ENCODE results near the gene PTGIS.
"Not testable (repeated sequence)": the region's sequence is repeated elsewhere in the genome, so short reads cannot be mapped to it uniquely, and the experiment has no call there.

PTGIS gene

GRCh38 chr20:49567421-49568277 is at the start of gene PTGIS:
PTGIS (minus strand) TSS chr20:49568137; CDS start chr20:49568116, 21 bp downstream.
- no peak for DNase-seq

GRCh38 chr20:49617394-49617793 is 49.5 kb upstream of the PTGIS start:
- DNase-seq: not testable (repeated sequence)

DNA sequence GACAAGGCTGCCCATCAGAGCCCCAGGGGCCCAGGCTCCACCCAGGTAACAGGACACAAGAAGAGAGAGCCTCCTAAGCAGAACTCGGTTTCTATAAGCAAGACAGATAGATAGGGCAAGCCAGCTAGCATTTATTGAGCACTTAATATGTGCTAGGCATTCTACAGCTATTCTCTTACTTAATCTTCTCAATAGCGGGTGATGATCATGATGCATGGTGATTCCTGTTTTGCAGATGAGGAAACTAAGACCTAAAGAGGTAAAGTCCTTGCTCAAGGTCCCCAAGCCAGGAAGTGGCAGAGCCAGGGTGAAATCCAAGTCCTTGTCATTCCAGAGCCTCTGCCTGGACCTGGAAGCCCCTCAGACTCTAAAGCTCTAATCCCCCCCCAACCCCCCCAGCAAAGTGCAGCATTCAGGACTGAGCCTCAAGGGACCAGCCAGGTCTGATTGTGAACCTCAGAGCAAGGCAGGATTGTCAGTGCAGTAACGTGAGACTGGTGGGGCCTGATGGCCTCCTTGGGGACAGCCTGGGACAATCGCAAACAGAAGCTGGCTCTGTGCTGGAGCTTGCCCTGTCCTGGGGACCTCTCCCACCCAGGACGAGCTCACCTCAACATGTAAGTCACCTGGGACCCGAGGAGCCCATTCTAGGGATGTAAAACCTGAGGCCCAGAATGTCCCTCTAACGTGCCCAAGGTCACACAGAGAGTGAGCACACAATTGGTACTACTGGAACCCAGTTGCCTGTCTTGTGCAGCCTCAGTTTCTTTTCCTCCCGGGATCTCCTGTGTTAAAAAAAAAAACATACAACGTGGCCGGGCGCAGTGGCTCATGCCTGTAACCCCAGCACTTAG is 48.4 kb upstream of the PTGIS start:
- no peak for DNase-seq

DNA sequence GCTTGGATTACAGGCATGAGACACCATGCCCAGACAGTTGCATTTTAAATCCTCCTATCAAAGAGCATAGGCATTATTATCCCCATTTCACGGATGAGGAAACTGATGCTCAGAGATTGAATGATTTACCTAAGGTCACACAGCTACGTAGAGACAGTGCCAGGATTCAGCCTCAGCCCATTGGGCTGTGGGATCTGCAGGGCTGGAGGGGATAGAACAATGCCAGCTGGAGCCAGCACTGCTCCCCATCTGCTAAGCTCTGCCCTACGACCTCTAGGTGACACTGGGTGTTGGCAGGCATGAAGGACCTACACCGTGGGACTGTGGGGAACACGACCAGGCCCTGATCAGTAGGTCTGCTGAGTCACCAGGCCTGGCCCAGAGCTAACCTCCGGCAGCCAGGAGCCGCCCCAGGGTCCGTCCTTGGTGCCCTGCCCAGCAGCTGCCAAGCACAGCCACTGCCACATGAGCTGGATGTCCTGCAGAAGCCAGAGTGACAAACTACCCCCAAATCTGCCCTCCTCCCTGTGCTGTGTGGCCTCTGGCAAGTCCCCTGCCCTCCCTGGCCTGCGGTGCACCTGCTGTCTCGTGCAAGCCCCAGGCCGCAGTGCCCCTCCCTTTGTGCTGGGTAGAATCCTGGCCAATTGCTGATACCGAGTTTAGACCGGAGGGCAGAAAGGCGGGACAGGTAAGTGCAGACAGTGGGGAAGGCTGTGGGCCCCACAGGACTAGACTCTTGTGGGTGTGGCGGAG is 47.6 kb upstream of the PTGIS start:
- peak; percentile 70 for DNase-seq

DNA sequence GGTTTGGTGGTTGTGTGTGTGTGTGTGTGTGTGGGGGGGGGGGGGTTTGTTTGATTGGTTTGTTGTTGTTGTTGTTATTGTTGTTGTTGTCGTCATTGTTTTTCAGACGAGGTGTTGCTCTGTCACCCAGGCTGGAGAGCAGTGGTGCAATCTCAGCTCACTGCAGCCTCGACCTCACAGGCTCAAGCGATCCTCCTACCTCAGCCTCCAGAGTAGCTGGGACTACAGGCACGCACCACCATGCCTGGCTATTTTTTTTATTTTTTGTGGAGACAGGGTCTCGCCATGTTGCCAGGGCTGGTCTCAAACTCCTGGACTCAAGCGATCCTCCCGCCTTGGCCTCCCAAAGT is 47.1 kb upstream of the PTGIS start:
- not testable (repeated sequence) for DNase-seq

DNA sequence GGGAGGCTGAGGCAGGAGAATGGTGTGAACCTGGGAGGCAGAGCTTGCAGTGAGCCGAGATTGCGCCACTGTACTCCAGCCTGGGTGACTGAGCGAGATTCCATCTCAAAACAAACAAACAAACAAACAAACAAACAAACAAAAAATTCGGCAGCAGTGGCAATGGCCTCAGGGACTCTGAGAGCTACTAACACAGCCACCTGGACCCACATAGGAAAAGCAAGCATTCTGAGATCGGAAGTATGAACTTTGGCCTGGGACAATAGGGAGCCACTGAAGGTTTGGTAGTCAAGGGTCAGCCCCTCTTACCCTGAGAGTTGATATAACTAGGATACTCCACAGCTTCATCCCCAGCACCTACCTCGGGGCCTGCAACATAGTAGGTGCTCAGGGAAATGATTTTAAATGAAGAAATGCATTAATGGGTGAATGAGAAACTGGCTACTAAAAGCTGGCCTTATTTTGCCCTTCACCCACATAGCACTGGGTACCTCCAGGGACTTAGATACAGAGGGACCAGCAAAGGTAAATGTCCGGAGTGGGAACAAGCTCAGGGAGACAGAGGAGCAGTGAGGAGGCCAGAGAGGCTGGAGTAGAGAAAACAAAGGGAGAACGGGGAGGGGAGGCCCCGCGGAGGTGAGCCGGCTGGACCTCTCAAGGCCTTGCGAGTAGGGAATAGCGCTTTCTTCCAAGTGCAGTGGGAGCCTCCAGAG is 46.6 kb upstream of the PTGIS start:
- DNase-seq: no peak

DNA sequence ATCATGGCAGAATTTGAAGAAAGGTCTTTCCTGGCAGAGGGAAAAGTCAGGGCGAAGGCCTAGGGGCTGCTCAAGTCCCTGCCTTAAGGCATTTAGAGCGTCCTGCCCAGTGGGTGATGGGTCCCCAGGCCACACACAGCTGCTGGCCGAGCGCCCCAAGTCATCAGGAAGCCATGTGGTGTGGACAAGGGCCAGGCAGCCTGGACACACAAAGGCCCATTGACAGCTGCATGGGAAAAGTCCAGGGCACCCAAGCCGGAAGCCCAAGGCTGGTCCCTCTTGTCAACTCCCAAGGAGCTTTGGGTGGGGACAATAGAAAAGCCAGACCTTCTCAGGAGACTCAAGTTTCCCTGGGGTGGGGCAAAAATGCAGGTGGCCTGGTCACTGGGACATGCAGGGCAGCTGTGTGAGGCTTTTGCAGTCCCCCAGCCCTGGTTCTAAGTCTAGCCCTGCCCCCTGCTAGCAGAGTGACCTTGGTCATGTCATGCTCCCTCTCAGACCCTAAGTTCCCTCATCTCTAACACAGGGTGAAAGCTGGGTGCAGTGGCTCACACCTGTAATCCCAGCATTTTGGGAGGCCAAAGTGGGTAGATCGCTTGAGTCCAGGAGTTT is 44.3 kb upstream of the PTGIS start:
- DNase-seq: no peak

- DNase-seq: not testable (repeated sequence)
Observed at GRCh38 chr20:49611539-49612126, 43.7 kb upstream of the PTGIS start.

- peak; percentile 79 for DNase-seq
Observed at GRCh38 chr20:49610691-49611538, 43.0 kb upstream of the PTGIS start.

- DNase-seq: peak; percentile 80
Observed at GRCh38 chr20:49608752-49609670, 41.1 kb upstream of the PTGIS start.

- DNase-seq: no peak
Observed at GRCh38 chr20:49607568-49607967, 39.6 kb upstream of the PTGIS start.

GRCh38 chr20:49603209-49603627 is 35.3 kb upstream of the PTGIS start:
- DNase-seq: peak; percentile 47

DNA sequence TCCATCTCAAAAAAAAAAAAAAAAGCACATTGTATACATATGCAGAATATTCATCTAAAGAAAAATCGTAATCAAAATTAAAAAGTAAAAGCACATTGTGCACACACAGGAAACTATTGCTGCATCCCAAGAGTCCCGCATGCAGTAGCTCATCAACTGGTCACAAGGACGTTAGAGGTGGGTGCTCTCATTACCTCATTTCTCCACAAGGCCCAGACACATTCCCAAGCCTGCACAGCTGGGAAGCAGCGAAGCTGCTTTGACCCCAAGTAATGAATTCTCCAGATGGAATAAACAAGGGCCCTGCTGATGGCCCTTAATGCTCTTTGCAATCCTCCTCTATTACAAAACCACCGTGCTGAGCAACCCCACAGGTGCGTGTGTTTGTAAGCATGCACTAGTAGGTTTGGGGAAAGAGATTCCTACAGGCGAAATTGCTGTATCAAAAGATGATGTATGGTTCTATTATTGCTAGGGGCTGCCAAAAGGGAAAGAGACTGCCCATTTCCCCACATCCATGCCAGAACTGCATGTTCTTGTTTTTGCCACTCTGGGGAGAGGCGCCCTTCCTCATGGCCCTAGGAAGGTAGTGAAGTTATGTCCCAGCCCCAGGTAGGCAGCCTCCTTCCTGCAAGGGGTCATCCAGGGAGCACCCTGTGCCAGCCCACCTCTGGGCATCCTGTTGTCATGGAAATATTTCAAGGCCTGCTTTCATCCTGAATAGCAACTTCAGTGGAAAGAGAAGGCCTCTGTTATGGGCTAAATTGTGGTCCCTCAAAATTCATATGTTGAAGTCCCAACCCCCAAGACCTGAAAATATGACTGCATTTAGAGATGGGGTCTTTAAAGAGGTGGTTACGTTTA is 34.6 kb upstream of the PTGIS start:
- DNase-seq: no peak

- DNase-seq: no peak
Observed at GRCh38 chr20:49601153-49601924, 33.4 kb upstream of the PTGIS start.

DNA sequence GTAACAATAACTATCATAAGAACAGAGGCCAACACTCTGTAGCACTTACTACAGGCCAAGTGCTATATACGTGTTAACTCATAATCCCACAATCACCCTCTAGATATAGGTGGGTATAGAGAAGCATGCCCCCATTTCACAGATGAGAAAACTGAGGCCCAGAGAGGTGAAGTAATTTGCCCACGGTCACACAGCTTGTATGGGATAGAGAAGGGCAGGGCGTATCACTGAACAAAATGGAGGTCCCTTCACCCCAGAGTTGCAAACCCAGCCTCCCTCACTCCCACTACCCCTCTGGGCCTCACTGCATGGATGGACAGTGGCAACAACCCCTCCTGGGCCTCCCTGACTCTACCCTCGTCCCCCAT is 31.8 kb upstream of the PTGIS start:
- no peak for DNase-seq

DNA sequence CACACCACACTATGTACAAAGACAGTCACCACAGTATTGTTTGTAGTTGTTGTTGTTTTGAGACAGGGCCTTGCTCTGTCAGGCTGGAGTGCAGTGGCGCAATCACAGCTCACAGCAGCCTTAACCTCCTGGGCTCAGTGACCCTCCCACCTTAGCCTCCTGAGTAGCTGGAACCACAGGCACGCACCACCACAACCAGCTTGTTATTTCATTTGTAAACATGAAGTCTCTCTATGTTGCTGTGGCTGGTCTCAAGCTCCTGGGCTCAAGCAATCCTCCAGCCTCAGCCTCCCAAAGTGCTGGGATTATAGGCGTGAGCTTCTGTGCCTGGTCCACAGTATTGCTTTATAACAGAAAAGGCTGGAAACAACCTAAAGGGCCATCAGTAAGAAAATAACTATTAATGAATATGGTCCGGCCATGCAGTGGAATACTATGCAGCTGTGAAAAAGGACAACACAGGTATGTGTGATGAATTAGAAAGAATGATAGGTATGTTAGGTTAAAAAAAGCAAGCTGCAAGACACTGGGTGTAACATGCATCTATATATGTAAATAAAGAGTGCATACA is 30.0 kb upstream of the PTGIS start:
- DNase-seq: no peak

- DNase-seq: no peak
Observed at GRCh38 chr20:49595811-49596561, 28.0 kb upstream of the PTGIS start.

Measured in hematopoietic multipotent progenitor cell treated with erythropoietin and hydrocortisone succinate and interleukin-3 and kit ligand, for 6 days (in vitro differentiated cells).